GM19438 (cell line): Measurements from ENCODE around the gene TAS2R39.

Experiments
- ATAC-seq: cut with Tn5 transposase; IDR thresholded peaks from one replicate; pipeline ENCODE4 v1.9.1; 2021; ENCODE audit warnings: low read depth; ENCODE audit not compliant: unreplicated experiment

The TAS2R39 gene

DNA sequence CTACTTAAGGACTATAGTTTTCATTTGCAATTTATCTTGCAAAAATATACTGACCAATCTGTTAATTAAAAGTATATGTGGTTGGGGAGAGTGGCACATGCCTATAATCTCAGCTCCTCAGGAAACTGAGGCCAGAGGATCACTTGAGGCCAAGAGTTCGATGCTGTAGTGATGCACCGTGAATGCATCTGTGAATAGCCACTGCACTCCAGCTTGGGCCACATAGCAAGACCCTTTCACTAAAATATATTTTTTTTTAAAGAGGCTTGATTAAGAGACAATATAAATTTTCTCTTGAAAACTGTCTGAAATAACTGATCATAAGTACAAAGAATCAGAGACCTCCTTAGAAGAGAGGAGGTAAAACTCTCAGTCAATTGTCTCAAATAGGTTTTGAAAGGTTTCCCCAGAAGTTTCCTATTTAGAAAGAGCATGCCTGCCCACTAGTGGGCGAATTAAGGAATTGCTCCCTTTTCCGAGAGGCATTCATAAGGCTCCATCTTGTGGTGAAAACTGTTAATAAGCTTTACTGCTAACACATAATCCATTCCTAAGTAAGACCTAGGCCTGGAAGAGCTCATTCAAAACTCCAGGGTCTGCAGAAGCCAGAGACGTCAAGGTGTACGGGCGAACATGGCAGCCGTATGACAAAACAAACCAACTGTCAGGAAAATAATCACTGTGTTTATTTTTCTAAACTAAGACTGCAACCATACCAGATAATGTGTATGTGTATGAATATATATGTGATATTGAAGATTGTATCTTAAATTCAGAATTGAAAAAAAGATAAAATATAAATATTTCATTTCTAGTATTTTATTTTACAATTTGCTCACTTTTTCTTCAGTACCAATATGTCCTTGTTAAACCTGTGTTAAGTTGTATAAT is 31.8 kb downstream of the TAS2R39 start:
- peak; percentile 81 for ATAC-seq

DNA sequence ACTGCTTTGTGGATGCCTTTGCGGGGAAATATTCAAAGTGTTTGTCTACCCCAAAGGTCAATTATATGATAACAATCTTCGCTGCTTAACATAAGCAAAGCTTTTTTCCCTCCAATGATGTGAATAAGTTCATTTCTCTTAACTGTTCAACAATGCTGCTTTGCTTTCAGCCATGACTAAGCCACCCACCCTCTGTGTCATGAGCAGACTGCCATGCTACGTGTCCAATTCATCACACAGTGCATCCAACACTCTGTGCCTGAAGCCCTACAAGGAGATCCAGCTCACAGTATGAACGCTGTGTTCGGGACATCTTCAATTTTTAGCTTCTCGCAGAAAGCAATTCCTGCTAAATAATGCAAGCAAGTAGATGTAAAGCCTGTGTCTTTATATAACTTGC is 32.9 kb downstream of the TAS2R39 start:
- no peak for ATAC-seq

DNA sequence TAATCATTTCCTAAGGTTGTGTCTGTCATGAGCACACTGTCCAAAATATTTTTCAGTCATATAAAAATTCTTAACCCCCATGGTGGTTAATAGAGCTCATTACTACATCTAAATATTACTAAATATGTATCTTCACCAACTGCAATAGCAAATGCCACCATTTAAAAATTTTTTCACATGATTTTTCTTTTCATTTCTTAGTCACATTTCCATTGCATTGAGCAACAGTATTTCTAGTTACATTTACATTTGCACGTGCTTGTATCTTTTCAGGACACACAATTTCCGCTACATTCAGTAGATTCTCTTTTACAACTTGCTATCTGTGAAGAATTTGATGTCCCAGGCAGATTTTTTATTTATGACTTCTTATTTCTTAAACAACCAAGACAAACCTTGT is 33.5 kb downstream of the TAS2R39 start:
- no peak for ATAC-seq

GRCh38 chr7:143217806-143218205 is 34.6 kb downstream of the TAS2R39 start:
- ATAC-seq = no peak

GRCh38 chr7:143221286-143221685 is 38.1 kb downstream of the TAS2R39 start:
- no peak for ATAC-seq

GRCh38 chr7:143221737-143222136 is 38.5 kb downstream of the TAS2R39 start, which contains the start of gene TAS2R40:
Gene TAS2R40, plus strand, starts transcription at chr7:143222037. Its CDS starts 42 bp downstream, at chr7:143222079.
- no peak for ATAC-seq

GRCh38 chr7:143222782-143223181 is 39.6 kb downstream of the TAS2R39 start:
- no peak for ATAC-seq

DNA sequence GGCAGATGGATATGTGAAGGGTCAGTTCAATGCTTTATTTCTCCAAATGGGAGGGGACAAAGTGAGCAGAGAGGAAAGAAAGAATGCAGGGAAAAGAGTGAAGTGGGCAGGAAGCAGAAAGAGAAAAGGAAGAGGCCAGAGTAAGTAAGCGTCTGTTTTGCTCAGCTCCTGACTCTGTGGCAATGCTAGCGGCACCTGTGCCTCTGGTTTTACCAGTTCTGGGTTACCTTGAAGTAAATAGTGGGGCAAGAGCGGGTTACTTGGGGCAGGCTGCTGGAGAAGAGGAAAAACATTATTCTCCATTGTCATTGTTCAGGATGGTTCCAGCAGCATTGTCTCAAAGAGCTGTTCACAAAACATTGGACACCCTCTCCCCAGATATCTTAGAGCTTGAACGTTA is 40.6 kb downstream of the TAS2R39 start:
- ATAC-seq = no peak

DNA sequence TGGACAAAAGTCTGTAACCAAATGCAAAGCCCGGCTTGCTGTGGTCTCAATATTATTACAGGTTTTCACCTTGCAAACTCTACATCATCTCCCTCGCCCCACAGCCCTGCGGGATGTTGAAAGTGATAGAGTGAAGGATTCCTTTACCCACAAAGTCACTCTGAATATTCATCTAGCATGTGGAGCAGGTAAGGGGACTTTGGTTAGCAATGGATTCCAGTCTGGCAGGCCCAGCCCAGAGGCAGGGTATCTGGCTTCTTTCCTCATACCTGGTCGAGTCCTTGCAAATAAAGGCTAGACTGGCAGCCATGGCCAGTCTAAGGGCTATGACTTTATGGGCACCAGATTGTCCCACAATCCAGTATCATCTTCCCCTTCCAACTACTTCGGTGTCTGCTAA is 41.8 kb downstream of the TAS2R39 start:
- ATAC-seq = no peak

- no peak for ATAC-seq
Measured at GRCh38 chr7:143227806-143228205, 44.6 kb downstream of the TAS2R39 start.

DNA sequence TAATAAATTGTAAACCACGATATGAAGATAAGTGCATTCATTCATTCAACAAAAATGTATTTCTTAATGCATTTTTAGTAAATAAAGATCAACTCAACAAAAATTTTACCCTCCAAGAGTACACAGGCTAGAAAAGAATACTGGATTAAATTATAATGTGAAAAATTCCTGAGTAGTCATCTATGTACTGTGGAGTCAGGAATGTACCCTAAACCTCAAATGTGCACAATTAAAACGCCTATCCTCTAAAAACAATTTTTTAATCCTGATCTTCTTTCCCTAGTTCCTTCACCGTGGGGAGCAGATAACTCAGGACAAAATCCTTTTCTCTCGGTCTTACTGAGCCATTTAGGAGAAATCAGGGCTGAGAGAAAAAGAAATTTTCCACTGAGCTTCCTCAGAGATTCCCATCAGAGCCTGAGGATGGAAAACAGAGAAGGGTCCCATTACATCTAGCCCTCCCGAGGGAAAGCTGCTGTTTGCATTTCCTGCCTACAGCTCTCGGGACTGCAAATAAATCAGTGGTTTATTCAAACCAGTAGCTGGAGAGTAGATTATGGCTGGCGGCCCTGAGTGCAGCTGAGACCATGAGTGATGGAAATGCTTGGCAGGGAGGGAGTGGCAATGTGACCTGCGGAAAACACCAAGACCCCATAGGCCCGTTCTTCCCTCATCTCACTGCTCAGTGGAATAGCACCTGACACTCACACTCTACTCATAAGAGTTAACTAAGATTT is 46.0 kb downstream of the TAS2R39 start:
- ATAC-seq = no peak

DNA sequence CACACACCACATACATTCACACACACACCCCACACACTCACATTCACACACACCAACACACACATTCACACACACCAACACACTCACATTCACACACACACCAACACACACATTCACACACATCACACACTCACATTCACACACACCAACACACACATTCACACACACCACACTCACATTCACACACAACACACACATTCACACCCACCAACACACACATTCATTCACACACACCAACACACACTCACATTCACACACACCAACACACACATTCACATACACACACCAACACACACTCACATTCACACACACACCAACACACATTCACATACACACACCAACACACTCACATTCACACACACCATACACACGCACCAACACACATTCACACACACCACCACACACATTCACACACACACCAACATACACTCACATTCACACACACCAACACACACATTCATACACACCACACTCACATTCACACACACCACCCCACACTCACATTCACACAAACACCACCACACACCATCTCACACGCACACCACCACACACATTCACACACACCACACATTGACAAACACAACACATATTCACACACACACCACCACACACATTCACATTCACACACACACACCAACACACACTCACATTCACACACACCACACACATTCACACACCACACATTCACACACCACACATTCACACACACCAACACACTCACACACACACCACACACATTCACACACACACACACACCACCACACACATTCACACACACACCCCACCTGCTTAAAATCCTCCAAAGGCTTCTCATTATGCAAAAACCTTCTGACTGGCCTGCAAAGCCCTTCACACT is 47.6 kb downstream of the TAS2R39 start:
- no peak for ATAC-seq
